OCI-LY1 (cell line): Measurements from ENCODE around the gene NEK1.
"Not testable (repeated sequence)": the region's sequence is repeated elsewhere in the genome, so short reads cannot be mapped to it uniquely, and the experiment has no call there.

Experiments
- H2AFZ ChIP-seq: fragments of 200-600 bp; sonication (generic), shearing (Covaris generic); 2 replicates; pipeline ENCODE4 v1.6.0; 2014; ENCODE audit warnings: antibody characterized with exemption, mild to moderate bottlenecking, low read length
- H3F3A ChIP-seq: fragments of 200-600 bp; sonication (generic), shearing (Covaris generic); 2 replicates; pipeline ENCODE4 v1.6.0; 2014; ENCODE audit warnings: mild to moderate bottlenecking, antibody characterized with exemption, low read length, moderate library complexity; ENCODE audit not compliant: insufficient read depth
- H3K27ac ChIP-seq: fragments of 200-600 bp; sonication (generic); 2 replicates; pipeline ENCODE4 v1.5.1; 2014; ENCODE audit warnings: low read length, mixed run types, mild to moderate bottlenecking, low read depth; ENCODE audit not compliant: poor library complexity, severe bottlenecking
- H3K27me3 ChIP-seq: fragments of 200-600 bp; sonication (generic); 2 replicates; pipeline ENCODE4 v1.6.0; 2014; ENCODE audit warnings: antibody characterized with exemption, mild to moderate bottlenecking, low read length, moderate library complexity; ENCODE audit not compliant: insufficient read depth
- H3K36me3 ChIP-seq: fragments of 200-600 bp; sonication (generic); 2 replicates; pipeline ENCODE4 v1.6.1; 2014; ENCODE audit warnings: mild to moderate bottlenecking, antibody characterized with exemption, low read length, moderate library complexity, mixed read lengths; ENCODE audit not compliant: insufficient read depth
- H3K4me1 ChIP-seq: fragments of 200-600 bp; sonication (generic); 2 replicates; pipeline ENCODE4 v1.5.1; 2014; ENCODE audit warnings: mild to moderate bottlenecking, low read length, moderate library complexity; ENCODE audit not compliant: insufficient read depth, severe bottlenecking
- H3K4me2 ChIP-seq: fragments of 200-600 bp; sonication (generic), shearing (Covaris generic); 2 replicates; pipeline ENCODE4 v1.6.1; 2014; ENCODE audit warnings: low read length
- H3K4me3 ChIP-seq: fragments of 200-600 bp; sonication (generic); 2 replicates; pipeline ENCODE4 v1.5.1; 2014; ENCODE audit warnings: low read length, low read depth, mild to moderate bottlenecking, mixed read lengths; ENCODE audit not compliant: poor library complexity, severe bottlenecking
- H3K79me2 ChIP-seq: fragments of 200-600 bp; shearing (Covaris generic); 2 replicates; pipeline ENCODE4 v1.6.1; 2016; ENCODE audit warnings: mixed run types, low read length, mixed read lengths; ENCODE audit not compliant: insufficient read depth
- H3K9ac ChIP-seq: fragments of 200-600 bp; sonication (generic), shearing (Covaris generic); 2 replicates; pipeline ENCODE4 v1.6.1; 2014; ENCODE audit warnings: mild to moderate bottlenecking, low read length, mixed read lengths
- H3K9me2 ChIP-seq: fragments of 200-600 bp; sonication (generic), shearing (Covaris generic); 2 replicates; pipeline ENCODE4 v1.6.1; 2014; ENCODE audit warnings: low read depth, mild to moderate bottlenecking, low read length, mixed read lengths
- H3K9me3 ChIP-seq: fragments of 200-600 bp; shearing (Covaris generic); 2 replicates; pipeline ENCODE4 v1.6.1; 2014; ENCODE audit warnings: low read length, mixed read lengths
- H4K20me1 ChIP-seq: fragments of 200-600 bp; sonication (generic), shearing (Covaris generic); 2 replicates; pipeline ENCODE4 v1.6.0; 2016; ENCODE audit warnings: mild to moderate bottlenecking, low read length; ENCODE audit not compliant: insufficient read depth
- EZH2 ChIP-seq: fragments of 200-600 bp; sonication (generic), shearing (Covaris generic); IDR thresholded peaks from 2 replicates; pipeline ENCODE4 v1.8.0; 2017; ENCODE audit warnings: borderline replicate concordance, mixed run types, mild to moderate bottlenecking, antibody characterized with exemption, low read length, moderate library complexity, mixed read lengths
- TF ChIP-seq, protein P1 (sequence below): fragments of 200-600 bp; sonication (generic), shearing (Covaris generic); IDR thresholded peaks from 2 replicates; pipeline ENCODE4 v1.5.1; 2017; ENCODE audit warnings: mild to moderate bottlenecking, antibody characterized with exemption, low read length, moderate library complexity, mixed read lengths

Gene NEK1

DNA sequence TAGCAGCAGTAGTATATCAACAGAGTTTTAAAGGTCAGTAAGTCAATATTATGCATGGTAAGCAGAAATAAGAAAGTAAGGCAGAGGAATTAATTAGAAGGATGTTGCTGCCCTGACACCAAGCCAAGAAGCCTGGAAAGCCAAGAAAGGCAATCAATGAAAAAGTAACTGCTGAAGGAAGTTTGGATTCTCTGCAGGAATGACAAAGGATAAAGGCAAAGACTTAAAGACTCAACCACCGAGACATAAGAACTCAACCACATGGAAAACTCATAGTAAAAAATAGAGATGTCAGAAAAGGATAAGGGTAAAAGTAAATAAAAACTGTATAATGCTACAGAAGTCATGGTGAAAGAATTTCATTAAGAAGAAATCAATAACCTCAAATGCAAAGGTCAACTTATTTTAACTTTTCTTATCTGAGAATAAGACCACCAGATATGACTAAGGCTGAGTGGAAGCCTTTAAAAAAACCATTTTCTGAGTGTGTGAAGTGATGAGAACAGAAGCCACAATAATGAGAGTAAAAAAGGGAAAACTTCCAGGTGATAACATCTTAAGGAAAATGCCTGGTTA, 55.2 kb downstream of the NEK1 start:
- Histone ChIP-seq H3K9ac (no peak overlapping the region), H2AFZ (no peak overlapping the region), H3K4me2 (no peak overlapping the region), H4K20me1 (no peaks in the 10 kb centered on the region), H3K27ac (no peak overlapping the region), H3K36me3 (peaks cover 39% of the 10 kb centered on the region), H3K4me3 (no peak overlapping the region), H3K4me1 (no peaks in the 10 kb centered on the region), H3K9me2 (no peaks in the 10 kb centered on the region), H3K27me3 (no peaks in the 10 kb centered on the region), H3K9me3 (no peaks in the 10 kb centered on the region), H3K79me2 (no peaks in the 10 kb centered on the region), H3F3A (no peaks in the 10 kb centered on the region)
- TF ChIP-seq, protein P1, sequence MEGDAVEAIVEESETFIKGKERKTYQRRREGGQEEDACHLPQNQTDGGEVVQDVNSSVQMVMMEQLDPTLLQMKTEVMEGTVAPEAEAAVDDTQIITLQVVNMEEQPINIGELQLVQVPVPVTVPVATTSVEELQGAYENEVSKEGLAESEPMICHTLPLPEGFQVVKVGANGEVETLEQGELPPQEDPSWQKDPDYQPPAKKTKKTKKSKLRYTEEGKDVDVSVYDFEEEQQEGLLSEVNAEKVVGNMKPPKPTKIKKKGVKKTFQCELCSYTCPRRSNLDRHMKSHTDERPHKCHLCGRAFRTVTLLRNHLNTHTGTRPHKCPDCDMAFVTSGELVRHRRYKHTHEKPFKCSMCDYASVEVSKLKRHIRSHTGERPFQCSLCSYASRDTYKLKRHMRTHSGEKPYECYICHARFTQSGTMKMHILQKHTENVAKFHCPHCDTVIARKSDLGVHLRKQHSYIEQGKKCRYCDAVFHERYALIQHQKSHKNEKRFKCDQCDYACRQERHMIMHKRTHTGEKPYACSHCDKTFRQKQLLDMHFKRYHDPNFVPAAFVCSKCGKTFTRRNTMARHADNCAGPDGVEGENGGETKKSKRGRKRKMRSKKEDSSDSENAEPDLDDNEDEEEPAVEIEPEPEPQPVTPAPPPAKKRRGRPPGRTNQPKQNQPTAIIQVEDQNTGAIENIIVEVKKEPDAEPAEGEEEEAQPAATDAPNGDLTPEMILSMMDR, result no peak
- no peak for TF ChIP-seq EZH2

DNA sequence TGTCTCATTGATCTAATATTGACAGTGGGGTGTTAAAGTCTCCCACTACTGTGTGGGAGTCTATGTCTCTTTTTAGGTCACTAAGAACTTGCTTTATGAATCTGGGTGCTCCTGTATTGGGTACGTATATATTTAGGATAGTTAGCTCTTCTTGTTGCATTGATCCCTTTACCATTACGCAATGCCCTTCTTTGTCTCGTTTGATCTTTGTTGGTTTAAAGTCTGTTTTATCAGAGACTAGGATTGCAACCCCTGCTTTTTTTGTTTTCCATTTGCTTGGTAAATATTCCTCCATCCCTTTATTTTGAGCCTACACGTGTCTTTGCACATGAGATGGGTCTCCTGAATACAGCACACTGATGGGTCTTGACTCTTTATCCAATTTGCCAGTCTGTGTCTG, 65.8 kb downstream of the NEK1 start:
- H2AFZ ChIP-seq, H3K27me3 ChIP-seq, H3K4me1 ChIP-seq, H3K9ac ChIP-seq, H3K9me2 ChIP-seq, H3K9me3 ChIP-seq, H3K79me2 ChIP-seq, H3K27ac ChIP-seq, H3F3A ChIP-seq, H4K20me1 ChIP-seq, H3K4me3 ChIP-seq, H3K4me2 ChIP-seq: not testable (repeated sequence)
- H3K36me3 ChIP-seq, result peaks cover 16% of the 10 kb centered on the region

DNA sequence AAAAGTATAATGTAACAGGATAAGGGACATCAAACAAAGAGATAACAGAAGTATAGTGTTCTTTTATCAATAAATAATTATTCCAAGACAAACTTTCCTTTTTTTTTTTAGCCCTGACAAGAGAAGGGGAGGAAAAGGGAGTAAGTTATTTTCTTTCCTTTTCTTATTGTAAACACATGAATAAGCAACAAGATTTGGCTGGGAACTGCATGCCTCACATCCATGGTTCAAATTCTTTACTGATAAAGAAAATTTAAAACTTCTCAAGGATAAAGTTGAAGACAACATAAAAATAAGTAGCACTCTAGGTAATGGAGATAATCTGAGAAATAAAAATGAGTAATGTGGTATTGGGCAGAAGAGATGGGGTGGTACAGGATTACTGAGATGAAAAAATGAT, 71.6 kb downstream of the NEK1 start:
- Histone ChIP-seq H3K9me2 (no peaks in the 10 kb centered on the region), H3K79me2 (no peaks in the 10 kb centered on the region)

DNA sequence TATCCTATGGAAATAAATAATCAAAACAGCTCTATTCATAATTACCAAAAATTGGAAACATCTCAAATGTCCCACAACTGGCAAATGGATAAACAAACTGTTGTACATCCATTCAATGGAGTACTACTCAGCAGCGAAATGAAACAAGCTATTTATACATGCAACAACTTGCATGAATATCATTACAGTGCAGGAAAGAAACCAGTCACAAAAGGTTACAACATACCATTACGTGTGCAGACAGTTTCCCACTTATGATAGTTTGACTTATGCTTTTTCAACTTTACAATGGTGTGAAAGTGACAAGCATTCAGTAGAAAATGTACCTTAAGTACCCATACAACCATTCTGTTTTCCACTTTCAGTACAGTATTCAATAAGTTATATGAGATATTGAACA, 82.3 kb downstream of the NEK1 start:
- Histone ChIP-seq H3K27me3 (no peaks in the 10 kb centered on the region), H4K20me1 (no peaks in the 10 kb centered on the region), H3K27ac (no peak overlapping the region), H3K4me2 (no peak overlapping the region), H3K36me3 (peaks cover 35% of the 10 kb centered on the region), H3F3A (no peaks in the 10 kb centered on the region), H3K4me1 (no peaks in the 10 kb centered on the region), H3K9me3 (no peaks in the 10 kb centered on the region), H3K9me2 (no peaks in the 10 kb centered on the region), H2AFZ (no peak overlapping the region), H3K9ac (no peak overlapping the region), H3K4me3 (no peak overlapping the region), H3K79me2 (no peaks in the 10 kb centered on the region)
- no peak for TF ChIP-seq EZH2
- TF ChIP-seq, protein P1, result no peak

More for the DNA sequence above, 71.6 kb downstream of the NEK1 start:
- Histone ChIP-seq H3F3A (no peaks in the 10 kb centered on the region), H3K27me3 (no peaks in the 10 kb centered on the region), H3K36me3 (no peaks in the 10 kb centered on the region; the same call in 1 of the 2 replicates), H3K27ac (no peak overlapping the region), H3K4me1 (no peaks in the 10 kb centered on the region), H2AFZ (no peak overlapping the region), H3K9me3 (no peaks in the 10 kb centered on the region), H3K4me3 (no peak overlapping the region), H3K9ac (no peak overlapping the region), H4K20me1 (no peaks in the 10 kb centered on the region), H3K4me2 (no peak overlapping the region)
- TF ChIP-seq, protein P1, result no peak
